Hepatocyte (in vitro differentiated cells): Measurements from ENCODE around the gene TAX1BP1. TPM values are rescaled to one million over a fixed set of nuclear protein-coding genes. Genes with fewer than 3 reads are reported as not detected.
A peak's percentile ranks its signal among the peaks of the same experiment; 100 is the strongest.
"Not testable (repeated sequence)": the region's sequence is repeated elsewhere in the genome, so short reads cannot be mapped to it uniquely, and the experiment has no call there.

ENCODE experiments used
- DNase-seq: peaks from one replicate; pipeline ENCODE4 v3.0.0-alpha.2; 2016; ENCODE audit warnings: low spot score
- H2AFZ ChIP-seq: fragments of 200-600 bp; sonication (generic); 2 replicates; pipeline ENCODE4 v1.6.0; 2016; ENCODE audit warnings: antibody characterized with exemption, mild to moderate bottlenecking
- H3K27ac ChIP-seq: fragments of 200-600 bp; sonication (generic); 2 replicates; pipeline ENCODE4 v1.5.1; 2016; ENCODE audit warnings: mild to moderate bottlenecking
- H3K27me3 ChIP-seq: fragments of 200-600 bp; sonication (generic); 2 replicates; pipeline ENCODE4 v1.6.1; 2016
- H3K36me3 ChIP-seq: fragments of 200-600 bp; sonication (generic); replicated peaks from 2 replicates; pipeline ENCODE4 v1.5.1; 2016; ENCODE audit warnings: low read depth; ENCODE audit not compliant: insufficient read depth
- H3K4me1 ChIP-seq: fragments of 200-600 bp; sonication (generic); 2 replicates; pipeline ENCODE4 v1.5.1; 2016; ENCODE audit warnings: mild to moderate bottlenecking, moderate library complexity; ENCODE audit not compliant: insufficient read depth
- H3K4me2 ChIP-seq: fragments of 200-600 bp; sonication (generic); 2 replicates; pipeline ENCODE4 v1.6.0; 2016
- H3K4me3 ChIP-seq: fragments of 200-600 bp; sonication (generic); 2 replicates; pipeline ENCODE4 v1.5.1; 2016; ENCODE audit warnings: mild to moderate bottlenecking
- H3K79me2 ChIP-seq: fragments of 200-600 bp; sonication (generic); 2 replicates; pipeline ENCODE4 v1.6.0; 2017; ENCODE audit warnings: mild to moderate bottlenecking
- H3K9me2 ChIP-seq: fragments of 200-600 bp; sonication (generic); replicated peaks from 2 replicates; pipeline ENCODE4 v1.6.0; 2017; ENCODE audit warnings: mild to moderate bottlenecking; ENCODE audit not compliant: insufficient read depth
- H3K9me3 ChIP-seq: fragments of 200-600 bp; sonication (generic); 2 replicates; pipeline ENCODE4 v1.5.1; 2016; ENCODE audit warnings: low read depth, mild to moderate bottlenecking
- H4K20me1 ChIP-seq: fragments of 200-600 bp; sonication (generic); 2 replicates; pipeline ENCODE4 v1.6.0; 2016; ENCODE audit warnings: mild to moderate bottlenecking; ENCODE audit not compliant: insufficient read depth, poor library complexity, severe bottlenecking
- EZH2 ChIP-seq: fragments of 200-600 bp; sonication (generic); IDR thresholded peaks from 2 replicates; pipeline ENCODE4 v1.6.1; 2016; ENCODE audit warnings: antibody characterized with exemption, mild to moderate bottlenecking, borderline replicate concordance
- EZH2phosphoT487 ChIP-seq: fragments of 200-600 bp; sonication (generic); IDR thresholded peaks from one replicate; pipeline ENCODE4 v1.6.1; 2018; ENCODE audit warnings: antibody characterized with exemption, mild to moderate bottlenecking, low read depth, moderate library complexity; ENCODE audit not compliant: unreplicated experiment, severe bottlenecking
- WGBS: methylation state at CpG from one replicate; pipeline ENCODE4 v1.1.6; 2016; ENCODE audit warnings: low lambda C conversion rate; ENCODE audit errors: missing lambda C conversion rate; 5-methylcytosine and 5-hydroxymethylcytosine counted together
- polyA plus RNA-seq: library from polyadenylated mRNA; unstranded; fragments of >200 nt; fragmentation: Nextera tagmentation; extraction: Ambion mirVana; gene quantifications from 2 replicates; pipeline ENCODE4 v1.2.1, GENCODE V29; 2016
- total RNA-seq: library from RNA; depleted of rRNA; stranded (reverse); fragments of >200 nt; gene quantifications from 2 replicates; pipeline ENCODE4 v1.2.3, GENCODE V29; 2014
- TF ChIP-seq, protein P1 (sequence below): fragments of 200-600 bp; sonication (generic); IDR thresholded peaks from 2 replicates; pipeline ENCODE4 v1.5.1; 2016; ENCODE audit warnings: antibody characterized with exemption, mild to moderate bottlenecking; ENCODE audit not compliant: poor library complexity

The TAX1BP1 gene
- total and polyA plus RNA-seq, 2 experiments from 2014 or later, result 104 to 110 TPM

DNA sequence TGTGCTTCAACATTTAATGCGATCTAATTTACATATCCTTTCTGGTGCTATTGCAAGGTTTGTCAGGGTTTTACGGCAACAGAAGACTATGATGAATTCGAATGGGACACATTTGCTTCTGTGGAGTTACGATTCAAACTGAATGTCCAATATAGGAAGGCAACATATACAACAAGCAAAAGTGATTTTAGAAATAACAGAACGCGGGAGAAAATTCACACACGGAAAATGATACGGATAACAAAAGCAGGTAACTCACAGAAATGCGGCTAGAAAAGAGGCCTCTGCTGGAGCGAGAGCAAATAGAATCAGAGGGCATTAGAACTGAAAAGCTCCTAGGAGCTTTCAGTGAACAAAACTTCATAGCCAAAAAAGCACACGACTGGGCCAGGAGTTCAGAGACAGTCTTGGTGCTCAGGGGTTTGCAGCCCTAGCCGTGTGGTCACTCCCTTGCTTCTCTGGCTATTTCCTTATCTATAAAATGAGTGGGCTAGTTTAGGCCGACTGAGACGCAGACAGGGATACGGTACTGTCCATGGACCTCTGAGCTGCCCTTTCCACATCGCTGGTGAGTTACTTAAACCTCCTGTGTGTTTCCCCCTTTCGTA lies 557 bp upstream of the TAX1BP1 start:
- no peaks in the 10 kb centered on the region for H3K27me3 ChIP-seq
- peaks cover 30% of the 10 kb centered on the region for H3K79me2 ChIP-seq
- H3K9me2 ChIP-seq, result no peaks in the 10 kb centered on the region
- peak overlapping the region; percentile 47 for H2AFZ ChIP-seq
- H3K4me2 ChIP-seq, result peak overlapping the region; percentile 78
- peaks cover 17% of the 10 kb centered on the region for H4K20me1 ChIP-seq
- no peaks in the 10 kb centered on the region for H3K36me3 ChIP-seq
- H3K9me3 ChIP-seq, result no peaks in the 10 kb centered on the region
- TF ChIP-seq EZH2phosphoT487 (no peak), EZH2 (no peak)
- TF ChIP-seq, protein P1, sequence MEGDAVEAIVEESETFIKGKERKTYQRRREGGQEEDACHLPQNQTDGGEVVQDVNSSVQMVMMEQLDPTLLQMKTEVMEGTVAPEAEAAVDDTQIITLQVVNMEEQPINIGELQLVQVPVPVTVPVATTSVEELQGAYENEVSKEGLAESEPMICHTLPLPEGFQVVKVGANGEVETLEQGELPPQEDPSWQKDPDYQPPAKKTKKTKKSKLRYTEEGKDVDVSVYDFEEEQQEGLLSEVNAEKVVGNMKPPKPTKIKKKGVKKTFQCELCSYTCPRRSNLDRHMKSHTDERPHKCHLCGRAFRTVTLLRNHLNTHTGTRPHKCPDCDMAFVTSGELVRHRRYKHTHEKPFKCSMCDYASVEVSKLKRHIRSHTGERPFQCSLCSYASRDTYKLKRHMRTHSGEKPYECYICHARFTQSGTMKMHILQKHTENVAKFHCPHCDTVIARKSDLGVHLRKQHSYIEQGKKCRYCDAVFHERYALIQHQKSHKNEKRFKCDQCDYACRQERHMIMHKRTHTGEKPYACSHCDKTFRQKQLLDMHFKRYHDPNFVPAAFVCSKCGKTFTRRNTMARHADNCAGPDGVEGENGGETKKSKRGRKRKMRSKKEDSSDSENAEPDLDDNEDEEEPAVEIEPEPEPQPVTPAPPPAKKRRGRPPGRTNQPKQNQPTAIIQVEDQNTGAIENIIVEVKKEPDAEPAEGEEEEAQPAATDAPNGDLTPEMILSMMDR, result no peak
- no peak for DNase-seq
- H3K4me3 ChIP-seq, result peak overlapping the region; percentile 71
- H3K4me1 ChIP-seq, result peaks cover 23% of the 10 kb centered on the region
- peak overlapping the region; percentile 99 for H3K27ac ChIP-seq
- WGBS, result 6% methylated on average over 17 of the region's 17 CpGs

DNA sequence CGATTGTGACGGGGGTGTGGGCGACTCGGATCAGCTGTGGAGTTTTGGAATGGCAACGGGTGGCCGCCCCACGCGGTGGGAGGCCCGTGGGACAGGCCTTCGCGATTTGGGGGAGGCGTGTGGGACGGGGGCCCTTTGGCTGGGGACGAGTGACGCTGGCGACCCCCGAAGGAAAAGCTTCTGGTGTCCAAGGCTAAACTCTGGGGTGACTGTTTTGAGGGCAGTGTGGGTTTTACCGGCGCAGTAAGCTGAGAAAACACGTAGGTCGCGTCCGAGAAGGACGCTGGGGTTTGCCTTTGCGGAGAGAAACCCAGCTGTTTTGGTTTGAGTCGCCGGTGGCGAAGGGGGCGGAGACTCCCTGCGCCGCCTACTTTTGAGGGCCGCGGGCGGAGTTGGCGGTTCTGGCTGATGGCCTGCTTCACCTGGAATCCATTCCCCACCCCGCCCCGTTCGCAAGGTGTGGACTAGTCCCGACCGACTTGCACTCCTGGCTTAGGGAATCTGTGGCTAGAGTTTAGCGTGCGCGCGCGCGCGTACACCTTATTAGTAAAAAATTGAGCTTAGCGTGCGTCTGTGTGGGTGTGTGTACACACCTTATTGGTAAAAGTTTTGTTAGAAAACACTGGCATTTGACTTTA lies 606 bp downstream of the TAX1BP1 start:
- peak overlapping the region; percentile 77 for H3K4me2 ChIP-seq
- H3K27me3 ChIP-seq, result no peaks in the 10 kb centered on the region
- TF ChIP-seq EZH2phosphoT487, result no peak
- TF ChIP-seq EZH2, result no peak
- TF ChIP-seq, protein P1, result no peak
- peak overlapping the region; percentile 71 for H3K4me3 ChIP-seq
- peak overlapping the region; percentile 99 for H3K27ac ChIP-seq
- WGBS, result under 1% methylated on average over 49 of the region's 49 CpGs
- H3K9me3 ChIP-seq, result no peaks in the 10 kb centered on the region
- peaks cover 29% of the 10 kb centered on the region for H4K20me1 ChIP-seq
- H2AFZ ChIP-seq, result peak overlapping the region; percentile 54
- H3K36me3 ChIP-seq, result no peaks in the 10 kb centered on the region
- peaks cover 42% of the 10 kb centered on the region for H3K79me2 ChIP-seq
- DNase-seq, result peak; percentile 95
- peaks cover 26% of the 10 kb centered on the region for H3K4me1 ChIP-seq
- H3K9me2 ChIP-seq, result no peaks in the 10 kb centered on the region

DNA sequence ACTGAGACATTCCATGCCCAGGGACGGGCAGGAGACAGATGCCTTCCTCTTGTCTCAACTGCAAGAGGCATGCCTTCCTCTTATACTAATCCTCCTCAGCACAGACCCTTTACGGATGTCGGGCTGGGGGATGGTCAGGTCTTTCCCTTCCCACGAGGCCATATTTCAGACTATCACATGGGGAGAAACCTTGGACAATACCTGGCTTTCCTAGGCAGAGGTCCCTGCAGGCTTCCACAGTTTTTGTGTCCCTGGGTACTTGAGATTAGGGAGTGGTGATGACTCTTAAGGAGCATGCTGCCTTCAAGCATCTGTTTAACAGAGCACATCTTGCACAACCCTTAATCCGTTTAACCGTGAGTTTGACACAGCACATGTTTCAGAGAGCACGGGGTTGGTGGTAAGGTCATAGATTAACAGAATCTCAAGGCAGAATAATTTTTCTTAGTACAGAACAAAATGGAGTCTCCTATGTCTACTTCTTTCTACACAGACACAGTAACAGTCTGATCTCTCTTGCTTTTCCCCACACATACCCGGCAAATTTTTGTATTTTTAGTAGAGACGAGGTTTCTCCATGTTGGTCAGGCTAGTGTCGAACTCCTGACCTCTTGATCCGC lies 2.2 kb downstream of the TAX1BP1 start:
- H3K27me3 ChIP-seq, H3K36me3 ChIP-seq, H3K9me3 ChIP-seq, H3K4me3 ChIP-seq, H3K9me2 ChIP-seq, H2AFZ ChIP-seq: not testable (repeated sequence)
- H3K4me2 ChIP-seq, result peak overlapping the region; percentile 77
- peak overlapping the region; percentile 49 for H3K27ac ChIP-seq
- DNase-seq, result peak; percentile 13
- H4K20me1 ChIP-seq, result peaks cover 45% of the 10 kb centered on the region
- peaks cover 30% of the 10 kb centered on the region for H3K4me1 ChIP-seq
- peaks cover 58% of the 10 kb centered on the region for H3K79me2 ChIP-seq
- WGBS, result 57% methylated on average over 11 of the region's 11 CpGs

DNA sequence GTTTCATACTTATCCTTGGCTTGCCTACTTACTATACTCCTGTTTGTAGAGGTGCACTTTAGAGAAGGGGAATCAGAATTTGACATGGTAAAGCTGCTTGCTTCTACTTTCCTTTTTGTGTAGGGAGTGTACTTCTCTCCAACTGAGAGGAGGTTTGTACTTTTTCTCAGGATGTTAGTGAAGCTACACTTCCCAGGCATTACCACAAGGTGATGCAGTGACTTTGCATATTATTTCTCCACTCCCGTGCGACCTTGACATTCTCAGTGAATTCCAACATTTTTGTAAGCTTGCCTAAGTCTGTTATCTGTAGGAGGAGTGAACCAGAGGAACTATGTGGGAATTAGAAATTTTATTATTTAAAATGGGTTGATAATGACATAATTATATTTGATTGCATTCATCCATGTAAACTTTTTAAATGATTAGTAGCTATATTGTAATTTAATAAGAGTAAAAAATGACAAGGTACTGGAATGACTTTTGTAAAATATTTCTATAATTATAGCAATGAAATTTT lies 5.2 kb downstream of the TAX1BP1 start:
- H3K79me2 ChIP-seq, result peaks cover 87% of the 10 kb centered on the region
- no peak overlapping the region for H3K4me3 ChIP-seq
- WGBS, result 8% methylated on average over 2 of the region's 2 CpGs
- TF ChIP-seq, protein P1, result peak; percentile 60
- TF ChIP-seq EZH2phosphoT487 (no peak), EZH2 (no peak)
- no peak overlapping the region for H2AFZ ChIP-seq
- H3K36me3 ChIP-seq, result peaks cover 6% of the 10 kb centered on the region
- no peaks in the 10 kb centered on the region for H3K27me3 ChIP-seq
- H3K9me3 ChIP-seq, result no peaks in the 10 kb centered on the region
- H3K4me2 ChIP-seq, result peak overlapping the region; percentile 63
- peak; percentile 72 for DNase-seq
- peaks cover 61% of the 10 kb centered on the region for H4K20me1 ChIP-seq
- H3K9me2 ChIP-seq, result no peaks in the 10 kb centered on the region
- peak overlapping the region; percentile 63 for H3K27ac ChIP-seq
- peaks cover 32% of the 10 kb centered on the region for H3K4me1 ChIP-seq
